Pancreas (tissue), 10 donors: ENCODE data around the gene STARD3. TPM values are rescaled to one million over a fixed set of nuclear protein-coding genes. Genes with fewer than 3 reads are reported as not detected.

Source experiments
- ATAC-seq, 4 donors: fragments of 200-7000 bp; cut with Tn5 transposase; one replicate each; pipeline versions ENCODE4 v1.8.0 to v1.9.1; 2020; ENCODE audit warnings: mild to moderate bottlenecking in 4 of 4, moderate library complexity in 4 of 4
- DNase-seq, 6 donors: peaks; one replicate each; pipeline ENCODE4 v3.0.0-alpha.2; 2020
- FAIRE-seq: peaks from 2 replicates; lab custom pipeline; 2012; peaks lifted over from hg19 to GRCh38; lab: Jason Lieb, UNC
- H3K27ac ChIP-seq, 4 donors: fragments of 200-600 bp; sonication (generic); 1 replicate in 3 of 4; 2 replicates in 1 of 4; pipeline versions ENCODE4 v1.5.0 to v1.8.0; 2020
- H3K27me3 ChIP-seq, 4 donors: fragments of 200-600 bp; one replicate each; pipeline ENCODE4 v1.8.0; 2021
- H3K36me3 ChIP-seq, 3 donors: fragments of 200-600 bp; sonication (generic) in 1 of 3; one replicate each; pipeline versions ENCODE4 v1.5.0 to v1.8.0; 2020 to 2021
- H3K4me1 ChIP-seq, 3 donors: fragments of 200-600 bp; one replicate each; pipeline ENCODE4 v1.8.0; 2021
- H3K4me3 ChIP-seq, 4 donors: fragments of 200-600 bp; sonication (generic) in 2 of 4; one replicate each; pipeline versions ENCODE4 v1.5.0 to v1.8.0; 2020 to 2021
- H3K9me3 ChIP-seq, 4 donors: fragments of 200-600 bp; one replicate each; pipeline ENCODE4 v1.8.0; 2021
- WGBS, 2 donors: extraction: QIAGEN DNeasy Blood & Tissue Kit; methylation state at CpG; one replicate each; pipeline ENCODE4 v1.1.7; 2013; 5-methylcytosine and 5-hydroxymethylcytosine counted together
- intact Hi-C, 3 donors: fragments of 100-400 bp; cut with DNase I; formaldehyde crosslinking; loops; one replicate each; pipeline versions ENCODE4 v1.11.1 to v1.14.2; 2022
- polyA plus RNA-seq, 2 donors: library from polyadenylated mRNA; stranded (reverse); fragments of 200-250 nt; gene quantifications; one replicate each; pipeline ENCODE4 v1.2.3, GENCODE V29; 2013
- total RNA-seq, 6 donors: library from RNA; stranded (reverse); fragmentation: NEBNext Ultra II Directional in 4 of 6; extraction: Animal tissue kit (Norgen Biotek cat#: 25700) in 4 of 6; gene quantifications; one replicate each; pipeline versions ENCODE4 v1.2.1 to v1.2.4, GENCODE V29; 2021 to 2023
- TF ChIP-seq, protein P1 (sequence below), 4 donors: fragments of 200-600 bp; sonication (generic) in 3 of 4; IDR thresholded peaks; one replicate each; pipeline versions ENCODE4 v1.5.0 to v1.8.0; 2021; ENCODE audit warnings: antibody characterized with exemption in 4 of 4
- donor health status: healthy with polysubstance abuse.
- donor health status: DM: no; HTN: no; CAD: no; lungs with moderate emphysema.
- donor health status: DM: no; HTN: no; CAD: no.
- donor health status: control.
- donor health status: control.
- donor health status: Bipolar disorder and iron deficiency.
- donor health status: DM: yes; HTN: yes; CAD: no.
- donor health status: DM: no; HTN: no; CAD: no.
- donor health status: DM: no; HTN: no; CAD: no.
- donor health status: DM: yes; HTN: yes; CAD: no.

Gene STARD3
- total and polyA plus RNA-seq, 8 donors, result 24.4 to 73.8 (median 29.9) TPM

DNA sequence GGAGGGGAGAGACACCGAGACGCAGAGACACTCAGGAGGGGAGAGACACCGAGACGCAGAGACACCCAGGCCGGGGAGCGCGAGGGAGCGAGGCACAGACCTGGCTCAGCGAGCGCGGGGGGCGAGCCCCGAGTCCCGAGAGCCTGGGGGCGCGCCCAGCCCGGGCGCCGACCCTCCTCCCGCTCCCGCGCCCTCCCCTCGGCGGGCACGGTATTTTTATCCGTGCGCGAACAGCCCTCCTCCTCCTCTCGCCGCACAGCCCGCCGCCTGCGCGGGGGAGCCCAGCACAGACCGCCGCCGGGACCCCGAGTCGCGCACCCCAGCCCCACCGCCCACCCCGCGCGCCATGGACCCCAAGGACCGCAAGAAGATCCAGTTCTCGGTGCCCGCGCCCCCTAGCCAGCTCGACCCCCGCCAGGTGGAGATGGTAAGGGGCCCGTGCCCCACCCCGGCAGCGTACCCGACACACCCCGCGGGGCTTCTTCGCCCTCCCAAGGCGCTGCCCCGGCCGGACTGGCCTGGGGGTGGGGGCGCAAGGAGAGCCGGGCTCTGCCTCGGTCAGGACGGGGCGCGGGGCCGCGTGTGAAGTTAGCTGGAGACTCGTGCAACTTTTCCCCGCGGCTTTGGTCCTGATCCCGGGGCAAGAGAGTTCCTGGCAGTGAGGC is 9.8 kb upstream of the STARD3 start:
- intact Hi-C loops, result loop anchor here in 1 of 3 donors (2.0 kb wide), 1 partner anchor 78 kb away; no protein-coding TSS in a partner anchor
- no peak for ATAC-seq
- Histone ChIP-seq H3K4me3 (peak overlapping the region in 3 of 4 donors; percentile 34 to 44 (median 42)), H3K4me1 (peaks cover 0 to 5% (median 4%) of the 10 kb centered on the region in 3 donors), H3K27me3 (no peaks in the 10 kb centered on the region), H3K27ac (peak overlapping the region; percentile 59 to 84 (median 73)), H3K36me3 (no peaks in the 10 kb centered on the region), H3K9me3 (no peaks in the 10 kb centered on the region)
- DNase-seq, result peak in 2 of 6 donors; percentile 14 to 60
- 5 to 6% methylated on average over 41 to 72 of the region's 72 CpGs for WGBS, 2 donors
- TF ChIP-seq, protein P1, sequence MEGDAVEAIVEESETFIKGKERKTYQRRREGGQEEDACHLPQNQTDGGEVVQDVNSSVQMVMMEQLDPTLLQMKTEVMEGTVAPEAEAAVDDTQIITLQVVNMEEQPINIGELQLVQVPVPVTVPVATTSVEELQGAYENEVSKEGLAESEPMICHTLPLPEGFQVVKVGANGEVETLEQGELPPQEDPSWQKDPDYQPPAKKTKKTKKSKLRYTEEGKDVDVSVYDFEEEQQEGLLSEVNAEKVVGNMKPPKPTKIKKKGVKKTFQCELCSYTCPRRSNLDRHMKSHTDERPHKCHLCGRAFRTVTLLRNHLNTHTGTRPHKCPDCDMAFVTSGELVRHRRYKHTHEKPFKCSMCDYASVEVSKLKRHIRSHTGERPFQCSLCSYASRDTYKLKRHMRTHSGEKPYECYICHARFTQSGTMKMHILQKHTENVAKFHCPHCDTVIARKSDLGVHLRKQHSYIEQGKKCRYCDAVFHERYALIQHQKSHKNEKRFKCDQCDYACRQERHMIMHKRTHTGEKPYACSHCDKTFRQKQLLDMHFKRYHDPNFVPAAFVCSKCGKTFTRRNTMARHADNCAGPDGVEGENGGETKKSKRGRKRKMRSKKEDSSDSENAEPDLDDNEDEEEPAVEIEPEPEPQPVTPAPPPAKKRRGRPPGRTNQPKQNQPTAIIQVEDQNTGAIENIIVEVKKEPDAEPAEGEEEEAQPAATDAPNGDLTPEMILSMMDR (IDR thresholded peaks at IDR 0.05), result no peak
- FAIRE-seq, result no peak

DNA sequence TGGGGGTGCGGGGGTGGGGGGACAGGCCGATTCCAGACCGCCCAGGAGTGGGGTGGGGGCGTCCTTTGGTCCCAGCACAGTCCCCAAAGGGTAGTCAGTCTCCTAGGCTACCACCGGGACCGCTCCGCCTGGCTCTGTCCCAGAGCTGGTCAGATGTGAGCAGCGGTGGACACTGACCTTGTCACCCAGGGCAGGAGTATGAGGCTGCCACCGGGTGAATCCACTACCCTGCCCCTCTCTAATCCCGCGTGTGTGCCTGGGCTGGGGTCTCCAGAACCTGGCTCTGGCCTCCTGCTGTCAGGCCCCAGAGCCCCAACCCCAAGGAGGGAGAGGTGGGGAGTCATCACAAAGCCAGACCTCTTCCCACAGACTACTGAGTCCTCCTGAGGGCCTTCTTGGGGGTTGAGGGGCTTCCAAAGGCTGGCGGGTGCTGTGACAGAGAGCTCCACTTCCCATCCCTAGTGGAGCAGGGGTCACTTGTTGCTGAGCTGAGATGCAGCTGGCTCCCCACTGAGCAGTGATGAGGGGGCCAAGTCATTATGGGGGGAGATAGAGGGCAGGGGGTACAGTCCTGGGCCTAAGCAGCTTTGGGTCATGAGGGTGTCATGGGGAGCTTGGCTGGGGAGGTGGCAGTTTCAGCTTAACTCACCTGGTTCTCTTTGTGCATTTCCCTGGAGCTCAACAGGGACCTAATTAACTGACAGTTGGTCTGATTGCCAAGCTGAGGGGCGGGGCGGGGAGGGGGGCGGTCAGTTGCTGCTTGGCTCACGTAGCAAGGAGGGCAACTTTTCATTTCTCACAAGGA is 9.0 kb upstream of the STARD3 start:
- DNase-seq (peak in 1 of 6 donors; percentile 17), ATAC-seq (no peak), FAIRE-seq (no peak)
- TF ChIP-seq, protein P1 (IDR thresholded peaks at IDR 0.05), result no peak
- Histone ChIP-seq H3K36me3 (no peaks in the 10 kb centered on the region), H3K4me1 (peaks cover 0 to 4% (median 3%) of the 10 kb centered on the region in 3 donors), H3K4me3 (peak overlapping the region in 3 of 4 donors; percentile 34 to 44 (median 42)), H3K27ac (peak overlapping the region; percentile 59 to 84 (median 73)), H3K27me3 (no peaks in the 10 kb centered on the region), H3K9me3 (no peaks in the 10 kb centered on the region)
- intact Hi-C loops, result loop anchor here in 1 of 3 donors (2.0 kb wide), 1 partner anchor 79 kb away; no protein-coding TSS in a partner anchor
- WGBS, 2 donors, result 47 to 63% methylated on average over 14 to 16 of the region's 16 CpGs

GRCh38 chr17:39628655-39629493 is 8.1 kb upstream of the STARD3 start:
- intact Hi-C loops, result no loop called here
- TF ChIP-seq, protein P1 (IDR thresholded peaks at IDR 0.05), result no peak
- no peaks in the 10 kb centered on the region for H3K9me3 ChIP-seq
- H3K4me1 ChIP-seq, result peaks cover 0 to 3% (median 0%) of the 10 kb centered on the region in 3 donors
- no peaks in the 10 kb centered on the region for H3K36me3 ChIP-seq
- H3K27me3 ChIP-seq, result no peaks in the 10 kb centered on the region
- DNase-seq (peak in 2 of 6 donors; percentile 39 to 53), FAIRE-seq (no peak), ATAC-seq (peak in 3 of 4 donors; percentile 5 to 13 (median 7))
- peak overlapping the region; percentile 9 to 84 (median 70) for H3K27ac ChIP-seq
- WGBS, 2 donors, result 44 to 56% methylated on average over 10 of the region's 10 CpGs
- H3K4me3 ChIP-seq, result peak overlapping the region in 3 of 4 donors; percentile 8 to 42 (median 31)

DNA sequence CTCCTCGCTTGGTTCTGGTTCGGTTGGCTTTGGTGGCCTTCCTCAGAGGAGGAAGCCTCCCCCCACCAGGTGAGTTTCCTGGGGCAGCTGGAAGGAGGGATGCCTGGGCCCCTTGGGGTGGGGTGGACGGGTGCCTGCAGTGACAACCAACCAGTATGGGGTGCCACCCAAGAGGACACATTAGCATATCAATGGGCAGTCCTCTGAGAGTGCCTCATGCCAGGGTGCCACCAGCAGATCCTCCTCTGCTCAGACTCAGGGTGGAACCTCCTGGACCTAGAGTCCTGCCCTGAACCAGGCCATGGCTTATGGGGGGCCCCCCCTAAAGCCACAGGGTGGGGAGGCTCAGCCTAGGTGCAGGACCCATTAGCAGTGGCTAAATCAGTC is 7.5 kb upstream of the STARD3 start:
- 40 to 53% methylated on average over 3 of the region's 3 CpGs for WGBS, 2 donors
- FAIRE-seq, result no peak
- Histone ChIP-seq H3K27ac (peak overlapping the region in 3 of 4 donors; percentile 67 to 84 (median 72)), H3K9me3 (no peaks in the 10 kb centered on the region), H3K36me3 (no peaks in the 10 kb centered on the region), H3K4me3 (peak overlapping the region in 2 of 4 donors; percentile 31 to 42), H3K4me1 (peaks cover 0 to 3% (median 0%) of the 10 kb centered on the region in 3 donors), H3K27me3 (no peaks in the 10 kb centered on the region)
- intact Hi-C loops, result no loop called here
- peak in 2 of 6 donors; percentile 31 to 47 for DNase-seq
- ATAC-seq, result no peak
- TF ChIP-seq, protein P1 (IDR thresholded peaks at IDR 0.05), result no peak
